K562 (cell line): Measurements from ENCODE around the gene PDK3. TPM values are rescaled to one million over a fixed set of nuclear protein-coding genes. Genes with fewer than 3 reads are reported as not detected.

Experiments
- ATAC-seq: fragments of 200-7000 bp; cut with Tn5 transposase; 3 replicates; pipeline ENCODE4 v1.9.1; 2020; ENCODE audit warnings: moderate library complexity
- BruUV-seq: library from RNA; stranded (reverse); fragments of 400-500 nt; replicated peaks from 2 replicates; lab custom pipeline; 2021; lab: Mats Ljungman, UMichigan
- CTCF ChIA-PET: fragments of 300-600 bp; formaldehyde crosslinking; extraction: SDS; loops from one replicate; lab custom pipeline; 2021; ENCODE audit warnings: low intra/inter-chr PET ratio; lab: Yijun Ruan, JAX
- POLR2A ChIA-PET: fragments of 300-600, 350-650 bp; sonication (Branson Sonifier 250); formaldehyde crosslinking; extraction: SDS; loops from one replicate; lab custom pipeline; 2021; ENCODE audit warnings: antibody characterized with exemption, inconsistent platforms; lab: Yijun Ruan, JAX
- DNase-seq, 4 experiments: peaks; one replicate each; pipeline versions ENCODE4 v3.0.0 to v3.0.0-alpha.2; 2011 to 2018; ENCODE audit warnings: low spot score in 3 of 4, mixed read lengths in 3 of 4; ENCODE audit errors: extremely low read depth in 1 of 4
- FAIRE-seq: peaks from 2 replicates; lab custom pipeline; 2011; peaks lifted over from hg19 to GRCh38; lab: Jason Lieb, UNC
- H2AFZ ChIP-seq: 2 replicates; pipeline ENCODE4 v1.6.0; 2011; ENCODE audit warnings: low read depth, low read length, control low read depth, inconsistent platforms
- H3K27ac ChIP-seq: fragments of 200-600 bp; 3 replicates; pipeline ENCODE4 v1.8.0; 2011; ENCODE audit warnings: low read depth, mild to moderate bottlenecking, control low read depth, inconsistent platforms, low read length, moderate library complexity, mixed read lengths; ENCODE audit errors: extremely low read depth
- H3K27me3 ChIP-seq, 2 experiments: fragments of 300-600 bp in 1 of 2; 2 replicates in 1 of 2; 3 replicates in 1 of 2; pipeline versions ENCODE4 v1.6.0 to v1.8.0; 2011; ENCODE audit warnings: inconsistent platforms in 2 of 2, low read length in 2 of 2, mild to moderate bottlenecking in 1 of 2, mixed read lengths in 1 of 2, moderate library complexity in 1 of 2; ENCODE audit not compliant: control insufficient read depth in 2 of 2, insufficient read depth in 2 of 2
- H3K36me3 ChIP-seq: fragments of 300-600 bp; 3 replicates; pipeline ENCODE4 v1.8.0; 2011; ENCODE audit warnings: mild to moderate bottlenecking, low read length, inconsistent platforms; ENCODE audit not compliant: control insufficient read depth, insufficient read depth
- H3K4me1 ChIP-seq, 2 experiments: fragments of 200-600 bp in 1 of 2; replicated peaks in 1 of 2; 2 replicates in 1 of 2; 3 replicates in 1 of 2; pipeline versions ENCODE4 v1.5.1 to v1.8.0; 2011; ENCODE audit warnings: inconsistent platforms in 2 of 2, low read length in 2 of 2, mild to moderate bottlenecking in 1 of 2, mixed read lengths in 1 of 2, moderate library complexity in 1 of 2; ENCODE audit not compliant: control insufficient read depth in 2 of 2, insufficient read depth in 2 of 2
- H3K4me2 ChIP-seq: 2 replicates; pipeline ENCODE4 v1.6.1; 2011; ENCODE audit warnings: low read length, control low read depth, inconsistent platforms, mixed read lengths; ENCODE audit not compliant: insufficient read depth
- H3K4me3 ChIP-seq: fragments of 200-600 bp; sonication (generic), shearing (Covaris generic); 2 replicates; pipeline ENCODE4 v1.5.1; 2016; ENCODE audit warnings: control low read depth, inconsistent platforms
- H3K79me2 ChIP-seq: fragments of 200-600 bp; 3 replicates; pipeline ENCODE4 v1.8.0; 2011; ENCODE audit warnings: low read length, inconsistent platforms; ENCODE audit not compliant: control insufficient read depth, insufficient read depth
- H3K9ac ChIP-seq, 2 experiments: 2 replicates each; pipeline versions ENCODE4 v1.6.0 to v1.6.1; 2011; ENCODE audit warnings: low read depth in 2 of 2, low read length in 2 of 2, control low read depth in 1 of 2, inconsistent platforms in 1 of 2, mild to moderate bottlenecking in 1 of 2, mixed read lengths in 1 of 2; ENCODE audit not compliant: insufficient read depth in 1 of 2
- H3K9me1 ChIP-seq: one replicate; pipeline ENCODE4 v1.6.0; 2011; ENCODE audit warnings: inconsistent platforms, mild to moderate bottlenecking, low read length, moderate library complexity; ENCODE audit not compliant: control insufficient read depth, insufficient read depth
- H3K9me3 ChIP-seq: replicated peaks from 2 replicates; pipeline ENCODE4 v1.5.1; 2011; ENCODE audit warnings: low read depth, low read length, inconsistent platforms; ENCODE audit not compliant: control insufficient read depth, insufficient read depth
- H4K20me1 ChIP-seq: replicated peaks from 2 replicates; pipeline ENCODE4 v1.6.1; 2011; ENCODE audit warnings: low read length, inconsistent platforms, mixed read lengths; ENCODE audit not compliant: control insufficient read depth, insufficient read depth
- ELK1 ChIP-seq: sonication (generic); formaldehyde crosslinking; IDR thresholded peaks from 2 replicates; pipeline ENCODE4 v1.8.1; 2022; ENCODE audit warnings: missing genetic modification reagents
- HLTF ChIP-seq: fragments of 450-650 bp; IDR thresholded peaks from 2 replicates; pipeline ENCODE4 v1.6.1; 2016
- NR2C1 ChIP-seq, 2 experiments: fragments of 450-650 bp; IDR thresholded peaks; 2 replicates each; pipeline ENCODE4 v1.6.1; 2017; ENCODE audit warnings: mild to moderate bottlenecking in 2 of 2, antibody characterized with exemption in 1 of 2, inconsistent platforms in 1 of 2, missing compliant biosample characterization in 1 of 2, missing genetic modification characterization in 1 of 2
- NR2C2 ChIP-seq, 2 experiments: fragments of 200-800 bp in 1 of 2; sonication (Bioruptor generic) in 1 of 2; sonication (generic) in 1 of 2; formaldehyde crosslinking in 1 of 2; IDR thresholded peaks; 2 replicates each; pipeline versions ENCODE4 v1.6.1 to v1.8.0; 2016 to 2022; ENCODE audit warnings: mild to moderate bottlenecking in 1 of 2, missing compliant biosample characterization in 1 of 2, missing genetic modification characterization in 1 of 2, missing genetic modification reagents in 1 of 2
- PHF8 ChIP-seq: fragments of 200-600 bp; sonication (generic); IDR thresholded peaks from 2 replicates; pipeline ENCODE4 v1.6.1; 2012; ENCODE audit warnings: mixed run types, mild to moderate bottlenecking, inconsistent platforms, low read length, moderate library complexity, borderline replicate concordance
- SRSF1 ChIP-seq: fragments of 200-400 bp; formaldehyde crosslinking; IDR thresholded peaks from 2 replicates; pipeline ENCODE4 v1.6.1; 2017; ENCODE audit warnings: mild to moderate bottlenecking, low read depth, low read length, moderate library complexity
- ZEB2 ChIP-seq: fragments of 450-650 bp; IDR thresholded peaks from 2 replicates; pipeline ENCODE4 v1.6.1; 2016
- WGBS: fragments of 100-300 bp; shearing (Covaris generic); methylation state at CpG from one replicate; pipeline ENCODE4 v1.1.6; 2016; ENCODE audit warnings: low coverage, mixed read lengths; ENCODE audit not compliant: insufficient coverage; ENCODE audit errors: missing lambda C conversion rate; 5-methylcytosine and 5-hydroxymethylcytosine counted together
- in situ Hi-C: fragments of 300-500 bp; cut with MboI; formaldehyde crosslinking; loops from 4 replicates; pipeline ENCODE4 v1.15.0; 2018; ENCODE audit warnings: inconsistent platforms, mixed read lengths
- intact Hi-C: fragments of 100-400 bp; cut with micrococcal nuclease; formaldehyde crosslinking; loops from 2 replicates; pipeline ENCODE4 v1.14.2; 2022
- polyA plus RNA-seq, 8 experiments: library from polyadenylated mRNA; depleted of rRNA in 4 of 8; stranded (reverse) in 5 of 8; unstranded in 3 of 8; fragments of >200 nt; fragmentation: Nextera tagmentation in 2 of 8; fragmentation: Illumina TruSeq in 1 of 8; extraction: Ambion mirVana in 2 of 8; extraction: Trizol in 1 of 8; gene quantifications; 2 replicates each; pipeline versions ENCODE4 v1.2.1 to v1.2.3, GENCODE V29; 2011 to 2014; ENCODE audit warnings: inconsistent platforms in 1 of 8, missing spikeins in 1 of 8
- total RNA-seq, 7 experiments: library from RNA; depleted of rRNA in 6 of 7; stranded (reverse); fragments of >200 nt in 6 of 7; fragmentation: Illumina TruSeq in 2 of 7; extraction: Trizol in 2 of 7; gene quantifications; 2 replicates each; pipeline versions ENCODE4 v1.2.1 to v1.2.3, GENCODE V29; 2011 to 2021; ENCODE audit warnings: low replicate concordance in 1 of 7

PDK3 gene
- total and polyA plus RNA-seq, 9 of the 15 experiments (the other 6 are each of a cell fraction or from before 2014, with no cell fraction given): 0.20 to 4.9 (median 0.95) TPM

GRCh38 chrX:24463077-24463476 lies 2.0 kb upstream of the PDK3 start:
- FAIRE-seq: no peak
- Histone ChIP-seq H3K27me3 (peaks cover 2 to 11% of the 10 kb centered on the region in 2 experiments; a peak in 2 of 5 replicates), H3K9me1 (no peaks in the 10 kb centered on the region), H4K20me1 (no peaks in the 10 kb centered on the region), H3K4me2 (no peak overlapping the region), H2AFZ (no peak overlapping the region), H3K4me3 (no peak overlapping the region), H3K27ac (no peak overlapping the region), H3K36me3 (no peaks in the 10 kb centered on the region), H3K79me2 (no peaks in the 10 kb centered on the region), H3K9ac (no peak overlapping the region), H3K4me1 (peaks cover 0 to 13% of the 10 kb centered on the region in 2 experiments; a peak in 3 of 5 replicates), H3K9me3 (no peaks in the 10 kb centered on the region)
- ATAC-seq: no peak
- BruUV-seq: no TSS peak
- no peak for DNase-seq
- TF ChIP-seq HLTF (no peak), ELK1 (CRISPR knock-in tag) (no peak), PHF8 (no peak), SRSF1 (no peak)
- POLR2A ChIA-PET: no interaction called here
- WGBS: 29% methylated on average over 3 of the region's 3 CpGs
- intact Hi-C loops: no loop called here
- CTCF ChIA-PET: no interaction called here
- in situ Hi-C loops: no loop called here

GRCh38 chrX:24464498-24464835 lies 619 bp upstream of the PDK3 start:
- no peaks in the 10 kb centered on the region for H4K20me1 ChIP-seq
- H3K27me3 ChIP-seq: peaks cover 2 to 11% of the 10 kb centered on the region in 2 experiments; a peak in 2 of 5 replicates
- no peak for FAIRE-seq
- no peak for TF ChIP-seq ZEB2
- peak; percentile 57; the same call in 1 of the 2 replicates for TF ChIP-seq NR2C1 (IDR thresholded peaks at IDR 0.05)
- peak; percentile 53; the same call in 1 of the 2 replicates for TF ChIP-seq NR2C1 (tag; IDR thresholded peaks at IDR 0.05)
- no peak for TF ChIP-seq NR2C2 (CRISPR knock-in tag; IDR thresholded peaks at IDR 0.05)
- TF ChIP-seq NR2C2 (tag; IDR thresholded peaks at IDR 0.05): peak; percentile 63; the same call in 1 of the 2 replicates
- no peaks in the 10 kb centered on the region for H3K9me1 ChIP-seq
- peak overlapping the region; percentile 93 for H2AFZ ChIP-seq
- WGBS: no CpG with 5 or more reads among the region's 5 CpGs
- POLR2A ChIA-PET: no interaction called here
- intact Hi-C loops (no loop called here), in situ Hi-C loops (no loop called here)
- H3K9me3 ChIP-seq: no peaks in the 10 kb centered on the region
- CTCF ChIA-PET: no interaction called here
- no peak overlapping the region for H3K27ac ChIP-seq
- peak overlapping the region; percentile 49 for H3K4me3 ChIP-seq
- peak overlapping the region; percentile 72 for H3K4me2 ChIP-seq
- no peaks in the 10 kb centered on the region for H3K79me2 ChIP-seq
- no peak for DNase-seq
- BruUV-seq: no TSS peak
- peak overlapping the region; percentile 41 to 87; a peak in 3 of 4 replicates for H3K9ac ChIP-seq
- no peak for ATAC-seq
- peaks cover 0 to 13% of the 10 kb centered on the region in 2 experiments; a peak in 3 of 5 replicates for H3K4me1 ChIP-seq
- H3K36me3 ChIP-seq: no peaks in the 10 kb centered on the region
